Measurements from ENCODE around the gene PROK2. TPM values are rescaled to one million over a fixed set of nuclear protein-coding genes. Genes with fewer than 3 reads are reported as not detected.

PROK2 gene, protein sequence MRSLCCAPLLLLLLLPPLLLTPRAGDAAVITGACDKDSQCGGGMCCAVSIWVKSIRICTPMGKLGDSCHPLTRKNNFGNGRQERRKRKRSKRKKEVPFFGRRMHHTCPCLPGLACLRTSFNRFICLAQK
- total RNA-seq (2014; rRNA removed; shearing (Covaris generic)) = not detected in 2 replicates

DNA sequence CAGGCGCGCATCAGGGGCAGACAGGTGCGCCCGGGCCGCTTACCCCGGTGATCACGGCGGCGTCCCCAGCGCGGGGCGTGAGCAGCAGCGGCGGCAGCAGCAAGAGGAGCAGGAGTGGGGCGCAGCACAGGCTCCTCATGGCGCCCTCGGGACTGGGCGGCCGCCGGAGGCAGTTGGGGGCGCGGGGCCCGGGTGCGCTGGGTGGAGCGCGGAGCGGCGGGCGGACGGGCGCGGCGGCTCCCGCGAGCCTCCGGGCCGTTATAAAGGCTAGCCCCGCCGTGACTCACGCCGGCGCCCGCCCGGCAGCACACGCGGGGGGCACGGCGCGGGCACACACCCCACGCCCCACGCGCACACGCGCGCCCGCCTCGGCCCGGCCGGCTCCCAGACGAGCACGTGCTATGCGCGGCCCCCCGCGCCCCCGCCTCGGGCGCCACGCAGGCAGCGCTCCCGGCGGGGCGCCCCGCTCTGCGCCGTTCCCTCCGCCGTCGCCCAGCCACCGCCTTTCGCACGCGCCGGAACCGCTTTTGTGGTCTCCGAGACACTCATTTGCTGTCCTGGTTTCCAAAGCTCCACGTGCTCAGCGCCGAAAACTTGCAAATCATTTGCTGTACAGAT is at the start of gene PROK2:
TSS of gene PROK2 (minus strand) at position 235 of the 618 bp plus-strand sequence. CDS start at position 139, 96 bp downstream.
- DNase-seq (ENCODE audit: low spot score) = no peak

DNA sequence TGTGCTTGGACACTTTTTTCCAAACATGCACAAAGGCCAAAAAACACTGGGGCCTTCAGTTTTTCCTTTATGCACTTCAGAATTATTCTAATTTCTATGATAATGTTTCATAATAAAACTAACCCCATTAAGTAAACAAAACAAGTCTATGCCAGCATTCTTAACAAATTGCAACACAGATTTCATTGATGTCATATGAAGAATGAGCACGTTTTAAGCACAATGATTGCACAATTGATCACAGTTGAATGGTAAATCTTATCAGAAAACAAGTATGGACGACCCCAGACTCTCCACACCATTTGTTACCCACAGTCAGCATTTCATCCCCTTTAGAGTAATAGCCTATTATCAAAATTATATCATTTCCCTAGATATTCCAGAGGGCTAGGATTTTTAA is 46.7 kb upstream of the PROK2 start:
- no peak for DNase-seq (ENCODE audit: low spot score)

DNA sequence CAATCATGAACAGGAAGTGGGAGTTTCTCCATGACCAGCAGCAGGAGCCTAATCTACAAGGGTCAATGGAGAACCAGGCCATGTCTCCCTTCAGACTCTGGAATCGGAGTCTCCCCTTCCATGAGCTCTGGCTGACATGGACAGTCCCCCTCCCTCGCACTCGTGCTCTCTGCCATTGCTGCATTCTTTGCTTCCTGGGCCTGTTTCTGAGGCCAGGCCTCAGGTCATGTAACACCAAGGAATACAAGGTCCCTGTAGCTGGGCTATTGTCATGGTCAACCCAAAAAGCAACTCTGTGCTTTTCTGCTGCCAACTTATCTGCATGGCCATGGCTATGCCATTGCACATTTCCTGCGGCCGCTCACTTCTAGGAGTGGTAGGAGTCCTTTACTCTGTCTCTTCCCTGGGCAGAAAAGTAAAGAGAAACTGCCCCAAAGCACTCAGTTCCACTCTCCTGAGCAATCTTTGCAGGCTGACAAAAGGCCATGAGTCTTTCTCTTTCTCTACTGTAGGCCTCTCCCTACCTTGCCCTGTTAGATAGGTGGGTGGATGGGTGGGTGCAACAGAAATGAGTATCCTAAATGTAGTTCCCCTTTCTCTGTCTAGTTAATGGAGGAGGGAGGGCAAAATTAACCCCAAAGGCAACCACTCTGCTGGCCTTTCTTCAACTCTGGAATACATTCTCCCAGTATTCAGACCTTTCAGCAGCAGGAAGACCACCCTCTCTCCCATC is 40.8 kb upstream of the PROK2 start:
- no peak for DNase-seq (ENCODE audit: low spot score)

DNA sequence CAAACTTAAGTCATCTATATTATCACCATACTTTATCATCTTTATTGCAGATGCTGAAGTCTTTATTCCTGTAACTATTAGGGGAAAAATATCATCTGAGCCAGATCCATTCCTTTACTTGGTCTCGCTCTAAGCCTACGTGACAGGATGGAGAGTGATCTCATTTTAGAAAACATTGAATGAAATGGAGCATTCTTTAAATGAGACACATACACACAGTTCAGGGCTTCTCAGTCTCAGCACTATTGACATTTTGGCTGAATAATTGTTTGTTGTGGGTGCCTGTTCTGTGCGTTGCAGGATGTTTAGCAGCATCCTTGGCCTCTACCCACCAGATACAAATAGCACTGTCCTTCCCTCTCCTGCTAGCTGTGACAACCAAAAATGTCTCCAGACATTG is 36.2 kb upstream of the PROK2 start:
- DNase-seq (ENCODE audit: low spot score) = no peak

DNA sequence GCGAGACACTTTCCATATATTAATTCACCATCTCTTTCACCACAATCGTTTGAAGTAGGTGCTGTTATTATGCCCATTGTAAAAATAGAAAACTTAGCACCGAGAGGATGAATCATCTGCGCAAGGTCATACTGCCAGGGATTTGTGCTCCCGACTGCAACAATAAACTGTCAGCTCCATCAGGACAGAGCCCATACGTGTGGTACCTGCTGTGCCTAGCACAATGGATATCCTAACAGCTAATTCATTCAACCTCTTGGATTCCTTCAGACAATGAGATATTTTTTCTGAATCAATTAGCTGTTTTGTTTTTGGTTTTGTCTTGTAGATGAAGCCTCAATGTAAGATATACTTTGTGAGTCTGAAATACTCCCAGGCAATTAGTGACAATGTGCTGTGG is 32.3 kb upstream of the PROK2 start:
- DNase-seq (ENCODE audit: low spot score) = no peak

DNA sequence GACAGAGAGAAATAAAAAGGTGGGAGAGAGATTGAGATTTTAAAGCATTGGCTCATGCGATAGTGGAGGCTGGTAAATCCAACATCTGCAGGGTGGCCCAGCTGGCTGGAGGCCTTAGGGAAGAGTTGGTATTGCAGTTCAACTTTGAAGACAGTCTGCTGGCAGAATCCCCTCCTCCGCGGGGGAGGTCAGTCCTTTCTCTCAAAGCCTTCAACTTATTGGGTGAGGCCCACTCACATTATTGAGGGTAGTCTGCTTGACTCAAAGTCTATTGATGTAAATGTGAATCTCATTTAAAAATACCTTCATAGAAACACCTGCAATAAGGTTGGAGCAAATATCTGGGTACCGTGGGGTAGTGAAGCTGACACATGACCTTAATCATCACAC is 31.8 kb upstream of the PROK2 start:
- no peak for DNase-seq (ENCODE audit: low spot score)

DNA sequence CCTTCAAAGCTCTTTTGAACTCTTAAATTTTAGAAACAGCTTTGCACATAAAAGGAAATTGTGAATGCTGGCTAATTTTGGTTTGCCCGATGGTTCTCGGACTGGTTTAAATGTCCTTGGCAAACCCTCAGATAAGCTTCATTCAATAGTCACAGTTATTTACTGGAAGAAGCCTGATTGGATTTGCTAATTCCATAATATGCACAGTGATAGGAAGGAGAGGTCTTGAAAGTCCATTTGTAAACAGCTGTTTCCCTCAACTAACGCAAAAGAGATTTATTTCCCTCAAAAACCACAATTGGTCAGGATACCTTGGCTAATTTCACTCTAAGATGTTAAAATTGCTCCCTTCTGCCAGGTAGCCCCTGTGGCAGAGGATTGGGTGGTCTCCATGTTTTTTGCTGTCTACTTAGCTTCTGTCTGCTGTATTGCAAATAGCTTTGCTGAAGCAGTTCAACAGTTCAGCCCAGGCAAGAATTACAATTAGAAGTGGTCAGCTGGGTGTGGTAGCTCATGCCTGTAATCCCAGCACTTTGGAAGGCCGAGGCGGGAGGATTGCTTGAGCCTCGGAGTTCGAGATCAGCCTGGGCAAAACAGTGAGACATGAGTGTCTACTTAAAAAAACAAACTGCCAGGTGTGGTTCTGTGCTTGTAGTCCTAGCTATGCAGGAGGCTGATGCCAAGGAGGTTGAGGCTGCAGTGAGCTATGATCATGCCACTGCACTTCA is 30.6 kb upstream of the PROK2 start:
- DNase-seq (ENCODE audit: low spot score) = no peak

DNA sequence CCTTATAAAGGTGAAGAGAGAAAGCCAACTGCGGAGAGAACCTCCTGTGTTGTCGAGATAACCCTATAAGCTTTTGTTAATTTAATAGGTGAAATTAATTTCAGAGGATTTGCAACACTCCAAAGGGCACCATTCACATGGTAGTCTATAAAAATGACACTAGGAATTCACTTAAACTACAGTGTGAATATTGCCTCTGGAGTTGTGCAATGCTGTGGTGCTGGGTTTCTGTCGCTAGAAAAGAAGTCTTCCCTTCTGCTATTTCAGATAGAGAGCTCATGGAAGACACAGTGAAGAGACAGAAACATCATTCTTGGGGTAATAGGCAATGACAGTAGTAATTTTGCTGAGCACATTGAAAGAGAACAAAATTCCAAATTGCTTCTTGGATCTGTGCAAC is 28.8 kb upstream of the PROK2 start:
- no peak for DNase-seq (ENCODE audit: low spot score)

DNA sequence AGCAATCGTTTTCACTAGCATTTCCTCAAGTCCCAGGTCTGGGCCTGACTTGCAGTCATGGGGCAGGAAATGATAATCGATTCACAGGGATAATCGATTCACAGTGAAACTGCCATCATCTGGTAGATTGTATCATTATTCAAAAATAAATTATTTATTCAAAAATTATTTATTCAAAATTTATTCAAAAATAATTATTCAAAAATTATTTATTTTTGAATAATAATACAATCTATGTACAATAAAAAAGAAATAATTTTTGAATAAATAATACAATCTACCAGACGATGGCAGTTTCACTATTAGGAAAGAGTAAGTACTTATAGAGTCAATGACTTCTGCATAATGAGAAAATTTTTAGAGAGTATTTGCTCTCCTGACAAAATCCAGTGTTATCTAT is 28.1 kb upstream of the PROK2 start:
- no peak for DNase-seq (ENCODE audit: low spot score)

DNA sequence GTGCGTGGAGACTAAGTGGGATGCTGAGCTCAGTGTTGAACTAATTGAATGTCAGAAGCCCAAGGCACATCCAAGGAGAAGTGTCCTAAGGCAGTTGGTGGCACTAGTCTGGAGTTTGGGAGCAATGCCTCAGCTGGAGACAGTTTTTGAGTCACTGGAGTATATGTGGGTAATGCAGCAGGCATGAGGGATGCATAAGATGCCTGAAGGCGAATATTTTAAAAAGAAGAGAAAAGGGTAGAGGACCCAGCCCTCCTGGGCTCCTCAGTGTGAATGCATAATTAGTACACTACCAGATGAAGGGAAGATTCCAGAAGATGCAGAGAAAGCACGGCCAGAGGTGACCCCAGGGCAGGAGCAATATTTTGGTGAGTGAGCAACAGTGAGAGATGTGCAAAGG is 25.1 kb upstream of the PROK2 start:
- DNase-seq (ENCODE audit: low spot score) = no peak

DNA sequence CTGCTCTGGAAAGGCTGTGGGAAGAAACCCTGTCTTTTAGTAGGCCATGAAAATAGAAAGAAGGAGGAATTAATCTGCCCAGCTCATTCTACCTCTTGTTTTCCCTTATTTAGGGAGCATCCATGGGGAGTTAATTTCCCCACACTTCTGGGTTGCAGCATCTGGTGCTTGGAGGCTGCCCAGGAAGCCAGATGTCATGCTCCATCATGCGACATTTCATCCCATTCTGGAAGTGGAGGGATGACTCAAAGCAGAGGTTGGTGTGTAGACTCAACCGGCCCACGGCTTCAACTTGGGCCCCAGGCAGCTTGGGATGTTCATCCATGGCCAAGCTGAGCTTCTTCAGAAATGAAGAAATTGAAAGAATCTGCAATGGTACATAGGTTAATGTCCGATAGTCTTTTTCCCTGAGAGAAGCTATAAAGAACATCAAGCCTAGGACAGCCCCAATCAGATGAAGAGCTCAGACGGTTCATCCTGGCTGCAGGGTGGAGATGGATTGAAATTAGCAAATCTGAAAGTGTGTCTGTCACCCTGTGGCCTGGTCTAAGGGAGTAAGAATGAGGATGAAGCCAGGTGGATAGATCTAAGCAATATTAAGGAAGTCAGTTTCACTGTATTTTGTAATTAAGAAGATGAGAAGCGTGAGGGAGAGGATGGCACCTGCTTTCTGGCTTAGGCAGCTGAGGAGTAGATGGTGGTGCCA is 24.5 kb upstream of the PROK2 start:
- DNase-seq (ENCODE audit: low spot score) = no peak

DNA sequence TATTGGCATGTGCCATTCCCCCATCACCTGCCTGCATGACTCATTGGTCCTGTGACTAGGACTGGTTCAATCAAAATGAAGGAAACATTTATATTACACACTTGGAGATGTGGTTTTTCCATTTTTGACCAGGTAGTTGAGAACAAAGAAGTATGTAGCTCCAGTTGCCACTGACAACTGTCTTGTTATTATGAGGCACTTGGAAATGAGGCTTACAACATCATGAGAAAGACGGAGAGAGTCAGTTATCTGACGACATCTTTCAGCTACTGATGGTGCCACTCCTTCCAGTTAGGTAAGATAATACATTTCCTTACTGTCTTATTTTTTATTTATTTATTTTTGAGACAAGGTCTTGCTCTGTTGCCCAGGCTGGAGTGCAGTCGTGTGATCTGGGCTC is 21.8 kb upstream of the PROK2 start:
- DNase-seq (ENCODE audit: low spot score) = no peak

DNA sequence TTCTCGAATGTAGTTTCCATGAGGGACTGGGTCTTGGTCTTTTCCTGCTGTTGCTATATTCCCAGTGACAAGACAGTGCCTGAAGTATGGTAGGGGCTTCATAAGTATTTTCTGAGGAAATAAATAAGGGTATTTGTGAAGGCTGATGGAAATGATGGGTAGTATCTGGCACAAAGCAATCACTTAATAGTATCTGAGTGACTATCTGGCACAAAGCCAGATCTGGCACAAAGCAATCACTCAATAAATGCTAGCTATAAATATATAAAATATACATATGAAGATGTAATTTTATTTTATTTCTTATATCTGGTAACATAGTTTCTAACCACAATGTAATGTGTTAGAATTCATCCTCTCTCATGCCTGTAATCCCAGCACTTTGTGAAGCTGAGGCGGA is 20.7 kb upstream of the PROK2 start:
- no peak for DNase-seq (ENCODE audit: low spot score)

DNA sequence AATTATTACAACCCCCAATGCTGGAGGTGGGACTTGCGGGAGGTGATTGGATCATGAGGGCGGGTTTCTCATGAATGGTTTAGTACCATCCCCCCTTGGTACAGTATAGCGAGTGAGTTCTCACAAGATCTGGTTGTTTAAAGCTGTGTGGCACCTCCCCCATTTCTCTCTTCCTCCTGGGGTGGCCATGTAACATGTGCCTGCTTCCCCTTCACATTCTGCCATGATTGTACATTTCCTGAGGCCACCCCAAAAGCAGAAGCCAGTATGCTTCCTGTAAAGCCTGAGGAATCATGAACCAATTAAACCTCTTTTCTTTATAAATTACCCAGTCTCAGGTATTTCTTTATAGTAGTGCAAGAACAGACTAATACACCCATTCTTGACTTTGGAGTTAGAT is 20.3 kb upstream of the PROK2 start:
- no peak for DNase-seq (ENCODE audit: low spot score)

DNA sequence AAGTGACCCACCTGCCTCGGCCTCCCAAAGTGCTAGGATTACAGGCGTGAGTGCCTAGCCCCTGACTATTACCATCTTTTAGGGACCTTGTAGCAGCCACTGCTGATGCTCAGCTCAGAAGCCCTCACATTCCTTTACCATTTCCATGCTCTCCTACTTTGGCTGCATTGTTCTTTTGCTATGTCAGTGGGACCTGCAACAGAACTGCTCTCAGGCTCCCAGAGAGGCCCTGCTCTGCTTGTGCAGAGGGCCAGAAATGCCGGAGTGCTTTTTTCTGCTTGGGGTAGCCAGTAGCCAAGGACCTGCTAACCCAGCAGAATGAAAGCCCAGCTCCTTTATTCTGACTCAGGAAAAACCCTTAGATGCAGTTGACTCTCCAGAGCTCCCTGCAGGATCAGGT is 18.3 kb upstream of the PROK2 start:
- DNase-seq (ENCODE audit: low spot score) = no peak

DNA sequence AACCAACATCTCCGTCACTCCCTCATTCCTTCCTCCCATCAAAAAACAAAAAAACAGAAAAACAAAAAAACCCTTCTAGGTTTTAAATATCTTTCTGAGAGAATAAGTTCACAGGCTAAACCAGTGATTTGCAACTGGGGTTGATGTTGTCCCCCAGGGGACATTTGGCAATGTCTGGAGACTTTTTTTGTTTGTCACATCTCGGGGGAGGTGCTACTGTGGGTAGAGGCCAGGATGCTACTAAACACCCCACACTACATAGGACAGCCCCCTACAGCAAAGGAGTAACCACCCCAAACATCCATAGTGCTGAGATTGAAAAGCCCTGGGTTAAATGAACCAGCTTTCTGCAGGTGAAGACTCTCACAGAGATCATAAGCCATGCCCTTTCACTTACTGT is 17.0 kb upstream of the PROK2 start:
- DNase-seq (ENCODE audit: low spot score) = no peak

DNA sequence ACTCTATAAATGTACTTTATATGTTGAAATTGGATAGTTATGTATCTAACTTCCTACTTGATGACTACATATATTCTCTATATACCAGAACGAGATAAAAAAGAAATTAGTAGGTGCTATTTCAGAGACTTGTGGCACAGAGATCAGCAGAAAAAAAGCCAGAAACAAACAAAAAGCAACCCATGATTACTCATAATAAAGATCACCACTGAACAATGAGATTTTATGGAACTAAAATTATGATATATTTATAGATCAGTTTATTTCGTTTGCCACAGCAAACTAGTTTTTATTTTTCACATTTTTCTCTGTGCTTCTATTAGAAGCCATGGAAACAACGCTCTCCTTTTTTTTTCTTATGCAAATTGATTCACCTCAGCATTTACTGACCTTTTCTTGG is 15.1 kb upstream of the PROK2 start:
- DNase-seq (ENCODE audit: low spot score) = no peak

DNA sequence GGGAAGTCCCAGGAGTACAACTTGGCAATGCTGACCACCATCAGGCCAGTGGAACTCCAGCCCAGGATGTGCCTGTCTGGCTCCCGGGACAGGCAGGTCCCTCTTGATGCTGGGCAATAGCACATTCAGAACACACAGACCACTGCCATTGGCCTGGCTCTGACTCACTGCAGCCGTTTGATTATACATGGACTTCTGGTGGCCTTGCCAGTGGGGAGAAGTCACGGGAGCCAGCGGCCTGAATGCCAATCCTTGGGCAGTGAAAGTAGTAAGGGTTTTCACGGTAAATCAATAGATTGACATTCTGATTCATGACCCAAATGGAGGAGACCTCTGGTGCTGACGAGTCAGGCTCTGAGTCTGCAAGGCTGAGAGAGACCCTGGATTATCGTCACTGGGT is 12.5 kb upstream of the PROK2 start:
- no peak for DNase-seq (ENCODE audit: low spot score)

DNA sequence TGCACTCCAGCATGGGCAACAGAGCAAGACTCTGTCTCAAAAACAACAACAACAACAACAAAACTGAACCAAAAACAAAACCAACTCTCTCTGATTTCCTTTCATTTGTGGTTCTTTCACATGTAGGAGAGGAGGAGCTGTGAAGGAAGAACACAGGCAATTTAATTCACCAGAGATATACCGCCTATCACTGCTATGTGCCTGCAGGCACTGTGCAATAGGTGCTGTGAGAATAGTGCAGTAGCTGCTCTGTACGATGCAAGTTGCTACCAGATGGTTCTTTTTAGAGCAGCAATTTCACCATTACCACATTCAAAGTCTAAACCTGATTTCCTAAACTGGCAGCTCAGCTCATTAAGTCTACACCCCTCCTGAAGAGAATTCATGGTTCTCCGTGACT is 11.3 kb upstream of the PROK2 start:
- no peak for DNase-seq (ENCODE audit: low spot score)

DNA sequence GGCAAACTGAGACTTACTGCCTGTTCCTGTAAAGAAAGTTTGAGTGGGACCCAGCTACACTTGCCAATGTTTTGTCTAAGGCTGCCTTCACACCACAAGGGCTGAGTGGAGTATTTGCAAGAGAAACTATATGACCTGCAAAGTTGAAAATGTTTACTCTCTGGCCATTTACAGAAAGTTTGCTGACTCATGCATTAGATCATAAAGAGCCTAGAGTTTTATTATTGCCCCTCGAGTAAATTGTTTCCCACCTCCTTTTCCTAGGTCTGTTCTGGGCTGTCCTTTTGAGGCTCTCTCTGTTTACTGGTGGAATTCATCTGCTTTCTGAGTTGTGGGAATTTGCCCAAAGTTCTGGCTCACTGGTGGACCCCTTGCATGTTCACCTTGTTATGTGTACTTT is 6.7 kb upstream of the PROK2 start:
- DNase-seq (ENCODE audit: low spot score) = no peak

DNA sequence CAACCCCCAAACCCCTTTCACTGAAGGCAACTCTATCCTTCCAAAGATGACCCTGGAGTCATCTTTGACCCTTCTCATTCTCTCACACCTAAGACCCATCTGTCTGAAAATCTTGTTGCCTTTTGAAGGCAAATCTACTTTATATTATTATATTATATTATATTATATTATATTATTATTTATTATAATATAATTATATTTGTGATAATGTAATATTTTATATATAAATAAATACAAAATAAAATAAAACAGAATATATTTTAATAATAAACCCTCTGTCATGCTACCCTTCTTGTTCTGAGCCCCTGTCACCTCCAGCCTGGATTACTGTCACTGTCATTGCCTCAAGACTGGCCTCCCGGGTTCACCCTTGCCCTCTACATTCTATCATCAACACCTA is 5.0 kb upstream of the PROK2 start:
- DNase-seq (ENCODE audit: low spot score) = no peak

DNA sequence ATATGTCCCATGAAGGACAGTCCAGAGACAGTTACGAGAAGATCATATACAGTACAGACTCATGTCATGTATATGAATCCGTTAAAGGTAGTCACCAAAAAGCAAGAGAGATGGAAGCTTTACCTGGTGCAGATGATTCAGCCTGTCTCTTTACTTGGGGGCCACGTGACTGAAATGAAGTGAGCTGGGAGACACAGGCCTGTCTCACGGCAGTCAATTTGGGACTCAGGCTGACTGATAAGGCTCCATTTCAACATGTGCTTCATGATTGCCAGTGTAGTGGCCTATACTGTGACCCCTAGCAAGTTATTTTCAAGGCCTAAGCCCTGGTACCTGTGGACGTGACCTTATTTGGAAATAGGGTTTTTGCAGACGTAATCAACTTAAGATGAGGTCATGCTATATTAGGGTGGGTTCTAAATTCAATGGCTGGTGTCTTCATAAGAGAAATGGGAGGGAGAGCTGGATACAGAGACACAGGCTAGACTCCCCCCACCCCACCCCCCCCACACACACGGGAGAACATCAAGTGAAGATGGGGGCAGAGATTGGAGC is 3.0 kb upstream of the PROK2 start:
- no peak for DNase-seq (ENCODE audit: low spot score)
